OCI-LY1 (cell line): Measurements from ENCODE around the gene SPOP.

Experiments
- CTCF ChIP-seq: fragments of 200-600 bp; sonication (generic), shearing (Covaris generic); IDR thresholded peaks from 2 replicates; pipeline ENCODE4 v1.5.1; 2017; ENCODE audit warnings: mild to moderate bottlenecking, antibody characterized with exemption, low read length, moderate library complexity, mixed read lengths
- EZH2 ChIP-seq: fragments of 200-600 bp; sonication (generic), shearing (Covaris generic); IDR thresholded peaks from 2 replicates; pipeline ENCODE4 v1.8.0; 2017; ENCODE audit warnings: borderline replicate concordance, mixed run types, mild to moderate bottlenecking, antibody characterized with exemption, low read length, moderate library complexity, mixed read lengths

GRCh38 chr17:49680314-49680713 lies 2.4 kb upstream of the SPOP start:
- TF ChIP-seq EZH2, result no peak
- TF ChIP-seq CTCF, result no peak
